ENCODE measurements around the gene CD164.
A peak's percentile ranks its signal among the peaks of the same experiment; 100 is the strongest.
"Not testable (repeated sequence)": the region's sequence is repeated elsewhere in the genome, so short reads cannot be mapped to it uniquely, and the experiment has no call there.

The CD164 gene

DNA sequence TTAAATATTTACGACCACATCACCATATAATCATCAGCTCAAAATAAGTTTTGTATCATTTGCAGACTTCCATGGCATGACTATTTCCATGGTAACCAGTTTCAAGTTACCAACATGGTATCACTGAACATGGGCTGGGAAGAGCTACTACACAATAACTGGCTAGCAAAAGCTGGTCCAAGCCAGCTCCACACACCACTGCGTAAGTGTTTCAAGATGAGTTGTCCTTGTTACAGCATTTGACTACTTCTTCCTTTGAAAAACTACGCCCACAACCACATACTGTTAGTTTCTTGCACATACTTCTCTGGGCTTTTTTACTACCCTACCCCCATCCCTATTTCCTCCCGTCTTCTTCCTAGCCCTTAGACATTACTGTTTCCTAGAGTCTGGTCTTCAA lies 8.5 kb downstream of the CD164 start:
- DNase-seq, result peak; percentile 23

DNA sequence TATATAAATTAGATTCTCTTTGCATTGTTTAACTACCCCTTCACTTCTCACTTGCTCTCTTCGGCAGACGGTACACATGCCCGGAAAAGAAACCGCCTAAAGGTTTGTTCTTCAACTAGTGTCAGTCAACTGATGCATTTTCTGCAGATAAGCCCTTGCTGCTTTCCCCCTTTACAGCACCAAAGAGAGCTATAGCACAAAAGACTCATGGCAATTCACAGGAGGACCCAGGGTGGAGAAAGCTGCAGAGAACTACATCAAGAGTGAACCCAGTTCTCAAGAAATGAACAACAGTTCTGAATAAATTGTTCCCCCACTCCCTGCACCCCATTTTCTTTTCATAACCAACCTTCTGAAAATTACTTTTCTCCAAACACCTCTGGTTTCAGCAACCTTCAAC lies 8.9 kb downstream of the CD164 start:
- DNase-seq, result no peak

DNA sequence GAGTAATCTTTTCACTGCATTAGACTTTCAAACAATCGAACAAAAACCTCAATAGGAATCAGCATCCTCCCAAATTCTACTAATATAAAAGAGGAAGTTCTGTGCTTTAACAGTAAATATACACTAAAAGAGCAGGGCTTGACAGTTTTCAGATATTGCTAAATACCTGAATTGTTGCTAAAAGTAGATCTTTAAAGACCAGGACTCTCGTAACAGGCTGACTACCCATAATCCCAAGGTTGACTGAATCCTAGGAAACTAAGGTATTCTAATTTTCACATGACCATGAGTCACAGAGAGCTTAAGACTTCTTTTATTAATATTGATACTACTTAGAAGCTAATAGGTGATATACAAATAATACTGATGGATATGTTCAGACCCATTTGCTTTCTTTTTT lies 10.1 kb downstream of the CD164 start:
- DNase-seq, result no peak

DNA sequence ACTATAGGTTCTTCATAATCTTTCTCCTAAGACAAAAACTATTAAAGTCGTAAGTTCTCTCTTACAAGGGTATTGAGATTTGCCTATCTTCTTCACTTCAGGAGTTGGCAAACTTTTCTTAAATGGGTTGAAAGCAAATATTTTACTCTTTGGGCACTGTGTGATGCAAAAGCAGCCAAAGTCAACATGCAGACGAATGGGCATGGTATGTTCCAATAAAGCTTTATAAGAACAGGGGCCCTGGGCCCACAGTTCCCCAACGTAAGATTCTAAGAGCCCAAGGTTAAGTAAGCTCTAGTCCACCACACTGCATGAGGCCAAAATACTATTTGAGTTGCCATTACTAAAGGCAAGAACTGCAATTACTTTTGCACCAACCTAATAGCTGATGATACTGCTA lies 11.5 kb downstream of the CD164 start:
- DNase-seq, result no peak

DNA sequence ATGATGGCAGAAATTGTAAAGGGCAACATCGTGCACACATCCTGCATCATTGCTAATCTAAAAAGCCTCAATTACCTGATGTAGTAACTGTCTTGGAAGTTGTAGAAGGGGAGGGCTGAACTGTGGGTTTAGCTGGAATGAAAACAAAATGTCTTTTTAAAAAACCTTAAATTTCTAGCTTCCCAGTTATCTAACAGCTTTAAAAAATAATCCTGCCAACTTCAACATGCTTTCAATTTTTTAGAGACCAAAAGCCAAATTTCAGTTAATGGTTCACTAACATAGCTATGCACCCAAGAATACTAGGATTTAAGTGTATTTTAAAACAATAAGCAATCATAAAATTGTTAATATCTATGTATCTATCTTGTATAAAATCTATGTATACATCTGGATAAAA lies 11.9 kb downstream of the CD164 start:
- no peak for DNase-seq

DNA sequence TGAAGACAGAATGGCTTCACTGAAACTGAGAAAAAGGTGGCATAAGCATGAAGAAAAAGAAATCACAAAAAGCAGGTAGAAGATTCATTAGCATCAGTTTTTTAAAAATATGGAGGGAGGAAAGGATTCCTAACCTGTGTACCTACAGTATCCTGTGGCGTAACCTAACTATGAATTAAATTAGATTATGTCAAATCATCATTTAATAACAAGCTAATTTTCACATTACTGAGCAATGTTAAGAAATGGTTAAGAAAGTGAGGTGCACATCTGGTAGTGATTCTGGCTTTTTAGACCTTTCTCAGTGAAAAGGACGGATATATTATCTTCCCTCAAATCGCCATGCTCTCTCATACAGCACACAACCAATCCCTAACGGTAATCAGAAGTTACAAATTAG lies 12.5 kb downstream of the CD164 start:
- DNase-seq, result no peak

DNA sequence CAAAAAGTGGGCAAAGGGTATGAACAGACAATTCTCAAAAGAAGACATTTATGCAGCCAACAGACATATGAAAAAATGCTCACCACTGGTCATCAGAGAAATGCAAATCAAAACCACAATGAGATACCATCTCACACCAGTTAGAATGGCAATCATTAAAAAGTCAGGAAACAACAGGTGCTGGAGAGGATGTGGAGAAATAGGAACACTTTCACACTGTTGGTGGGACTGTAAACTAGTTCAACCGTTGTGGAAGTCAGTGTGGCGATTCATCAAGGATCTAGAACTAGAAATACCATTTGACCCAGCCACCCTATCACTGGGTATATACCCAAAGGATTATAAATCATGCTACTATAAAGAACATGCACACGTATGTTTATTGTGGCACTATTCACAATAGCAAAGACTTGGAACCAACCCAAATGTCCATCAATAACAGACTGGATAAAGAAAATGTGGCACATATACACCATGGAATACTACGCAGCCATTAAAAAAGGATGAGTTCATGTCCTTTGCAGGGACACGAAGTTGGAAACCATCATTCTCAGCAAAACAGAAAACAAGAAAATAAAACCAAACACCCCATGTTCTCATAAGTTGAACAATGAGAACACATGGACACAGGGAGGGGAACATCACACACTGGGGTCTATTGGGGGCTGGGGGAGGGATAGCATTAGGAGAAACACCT lies 17.7 kb downstream of the CD164 start:
- not testable (repeated sequence) for DNase-seq

DNA sequence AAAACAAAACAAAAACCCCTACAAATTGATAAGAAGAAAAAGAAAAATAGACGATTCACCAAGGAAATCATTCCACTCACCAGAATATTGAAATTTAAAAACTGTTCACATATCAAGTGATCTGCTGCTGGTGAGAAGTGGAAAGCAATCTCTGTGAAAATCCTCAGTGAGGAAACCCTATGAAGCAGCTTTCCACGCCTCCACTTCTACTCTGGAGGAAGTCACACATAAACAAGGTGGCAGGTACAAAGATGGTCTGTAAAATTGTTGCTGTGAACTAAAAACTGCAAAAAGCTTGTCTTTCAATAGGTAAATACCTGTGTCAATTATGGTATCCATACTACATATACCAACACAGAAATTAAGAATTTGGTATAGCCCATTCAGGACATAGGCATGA lies 18.5 kb downstream of the CD164 start:
- DNase-seq, result no peak

DNA sequence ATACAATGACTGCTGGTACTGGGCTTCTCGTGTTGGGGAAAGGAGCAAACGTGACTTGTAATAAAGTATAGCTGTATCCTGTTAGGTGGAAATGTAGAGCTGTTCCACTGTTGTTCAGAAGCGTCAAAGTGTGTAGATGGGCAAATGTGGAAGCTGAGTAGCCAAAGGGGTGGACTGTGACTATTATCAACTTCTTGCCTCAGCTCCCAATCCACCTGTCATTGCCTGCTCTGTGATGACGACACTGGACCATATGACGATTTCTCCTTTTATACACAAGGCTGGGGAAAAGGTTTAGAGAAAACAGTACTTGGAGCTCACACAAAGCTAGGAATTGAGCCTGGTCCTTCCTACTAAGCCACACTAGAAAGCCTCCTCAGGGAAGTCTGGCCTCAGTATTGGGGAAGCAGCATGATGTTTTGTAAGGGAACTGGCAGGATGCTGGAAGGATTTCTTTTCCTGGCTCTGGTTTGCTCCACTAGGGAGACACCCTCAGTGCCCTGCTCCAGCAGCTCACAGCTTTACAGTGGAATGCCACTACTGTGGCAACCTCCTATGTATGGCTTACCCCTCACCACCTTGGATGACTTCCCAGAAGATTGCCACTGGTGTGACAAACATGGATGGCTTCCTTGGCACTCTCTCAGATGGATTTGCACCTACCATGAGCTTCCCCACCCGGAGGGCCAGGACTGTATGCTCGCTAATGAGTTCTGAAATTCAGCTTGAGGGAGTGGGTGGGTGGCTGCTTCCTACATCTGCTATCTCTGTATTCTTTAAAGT lies 20.0 kb downstream of the CD164 start:
- no peak for DNase-seq

DNA sequence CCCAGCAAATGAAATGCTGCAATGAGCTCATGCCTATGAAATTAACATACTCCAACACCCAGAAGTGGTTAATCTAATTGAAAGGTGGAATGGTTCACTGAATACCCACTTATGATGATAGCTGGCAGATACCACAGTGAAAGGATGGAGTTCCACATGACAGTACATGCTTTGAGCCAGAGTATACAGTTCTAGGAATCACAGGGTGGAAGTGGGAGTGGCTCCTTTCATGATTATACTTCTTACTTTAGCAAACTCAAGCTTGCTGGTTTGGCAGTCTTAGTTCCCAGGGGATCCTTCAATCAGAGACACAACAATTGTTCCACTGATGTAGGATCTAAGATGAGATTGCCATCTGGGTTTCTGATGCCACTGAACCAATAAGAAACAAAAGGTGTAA lies 21.5 kb downstream of the CD164 start:
- no peak for DNase-seq

DNA sequence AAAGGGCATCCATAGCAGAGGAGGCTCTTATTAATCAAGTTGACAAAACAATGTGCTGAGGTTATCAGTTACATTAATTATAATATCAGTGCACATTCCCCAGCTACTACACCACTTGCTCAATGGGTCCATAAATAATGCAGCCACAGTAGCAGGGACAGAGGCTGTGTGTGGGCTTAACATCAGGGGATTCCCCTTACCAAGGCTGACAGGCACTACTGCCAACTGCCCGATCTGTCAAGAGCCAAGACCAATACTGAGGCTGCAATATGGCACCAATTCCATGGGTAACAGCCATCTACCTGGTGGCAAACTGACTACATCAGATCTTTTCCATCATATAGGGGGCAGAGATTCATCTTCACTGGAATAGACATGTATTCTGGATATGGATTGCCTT lies 22.0 kb downstream of the CD164 start:
- no peak for DNase-seq

DNA sequence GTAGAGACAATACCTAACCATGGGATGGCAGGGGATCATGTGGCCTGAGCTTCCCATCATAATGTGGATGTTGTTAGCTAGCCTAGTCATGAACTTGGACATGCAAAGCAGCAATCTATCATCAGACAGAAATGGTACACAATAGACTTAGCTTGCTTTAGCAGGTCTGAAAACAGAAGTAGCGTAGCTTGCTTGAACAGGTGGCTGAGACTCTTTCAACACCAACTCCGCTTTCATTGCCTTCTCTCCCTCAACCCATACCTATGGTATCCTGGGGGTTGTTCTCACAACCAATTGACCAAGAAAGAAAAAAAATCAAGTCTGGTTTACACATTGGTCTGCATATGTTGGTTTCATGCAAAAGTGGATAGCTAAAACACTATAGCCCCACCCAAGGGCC lies 23.0 kb downstream of the CD164 start:
- no peak for DNase-seq

DNA sequence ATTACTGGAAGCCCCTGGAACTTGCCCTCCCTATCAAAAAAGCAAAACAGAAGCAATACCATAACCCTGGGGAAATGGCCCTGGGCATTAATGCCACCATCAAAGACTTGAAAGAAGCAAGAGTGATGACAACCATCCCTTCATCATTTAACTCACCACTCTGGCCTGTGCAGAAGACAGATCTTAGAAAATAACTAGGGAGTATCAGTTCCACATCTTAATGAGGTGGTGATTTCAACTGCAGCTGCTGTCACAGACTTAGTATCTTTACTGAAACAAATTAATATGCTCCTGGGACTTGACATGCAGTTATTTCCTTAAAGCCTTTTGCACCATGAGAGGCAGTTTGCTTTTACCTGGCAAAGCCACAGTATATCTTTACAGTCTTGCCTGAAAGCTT lies 24.1 kb downstream of the CD164 start:
- no peak for DNase-seq

DNA sequence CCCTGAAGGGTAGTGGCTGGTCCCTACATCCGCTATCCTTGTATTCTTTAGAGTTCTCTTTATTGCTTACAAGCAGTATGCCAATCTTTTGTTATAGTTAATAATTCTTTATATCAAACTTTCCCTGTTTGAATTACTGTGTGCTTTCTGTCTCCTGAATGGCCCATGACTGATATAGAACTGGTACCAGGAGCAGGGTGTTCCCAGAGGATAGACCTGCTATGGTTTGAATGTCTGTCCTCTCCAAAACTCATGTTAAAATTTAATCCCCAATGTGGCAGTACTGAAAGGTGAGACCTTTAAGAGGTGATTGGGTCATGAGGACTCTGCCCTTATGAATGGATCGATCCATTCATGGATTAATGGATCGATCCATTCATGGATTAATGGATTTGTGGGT lies 26.0 kb downstream of the CD164 start:
- no peak for DNase-seq

DNA sequence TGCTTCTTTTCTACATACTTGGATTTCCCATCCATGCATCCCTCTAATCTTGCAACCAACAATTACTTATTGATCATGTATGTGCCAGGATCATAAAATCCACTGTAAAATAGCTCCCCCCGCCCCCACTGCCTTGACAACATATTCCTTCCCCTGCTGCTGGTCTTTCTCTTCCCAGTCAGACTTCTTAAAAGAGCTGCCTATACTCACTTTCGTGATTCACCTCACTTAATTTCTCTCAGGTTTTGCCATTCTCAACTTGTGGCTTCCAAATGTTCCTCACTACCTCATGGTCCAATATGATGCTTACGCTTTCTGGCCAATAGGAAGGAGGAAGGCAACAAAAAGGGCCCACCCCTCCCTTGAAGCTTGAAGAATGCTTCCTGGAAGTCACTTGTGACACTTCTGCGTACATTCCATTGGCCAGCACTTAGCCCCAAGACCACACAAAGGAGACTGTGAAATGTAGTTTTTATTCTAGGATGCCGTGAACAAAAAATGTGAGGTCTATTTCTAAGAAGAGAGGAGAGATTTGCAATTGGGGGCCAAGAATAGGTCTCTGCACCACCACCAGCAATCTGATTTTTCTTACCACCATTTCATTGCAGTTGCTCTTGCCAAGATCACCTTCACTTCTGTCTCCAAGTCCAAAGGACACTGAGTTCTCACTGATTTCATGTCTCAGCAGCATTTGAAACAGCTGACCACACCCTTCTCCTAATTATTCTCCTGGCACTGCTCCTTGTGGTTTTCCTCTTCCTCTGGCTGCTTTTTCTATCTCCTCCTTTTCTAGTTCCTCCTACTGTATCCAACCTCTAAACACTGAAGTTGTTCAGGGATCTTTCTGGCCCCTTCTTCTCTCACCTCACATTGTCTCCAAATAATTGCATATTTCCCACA lies 30.8 kb downstream of the CD164 start:
- no peak for DNase-seq

DNA sequence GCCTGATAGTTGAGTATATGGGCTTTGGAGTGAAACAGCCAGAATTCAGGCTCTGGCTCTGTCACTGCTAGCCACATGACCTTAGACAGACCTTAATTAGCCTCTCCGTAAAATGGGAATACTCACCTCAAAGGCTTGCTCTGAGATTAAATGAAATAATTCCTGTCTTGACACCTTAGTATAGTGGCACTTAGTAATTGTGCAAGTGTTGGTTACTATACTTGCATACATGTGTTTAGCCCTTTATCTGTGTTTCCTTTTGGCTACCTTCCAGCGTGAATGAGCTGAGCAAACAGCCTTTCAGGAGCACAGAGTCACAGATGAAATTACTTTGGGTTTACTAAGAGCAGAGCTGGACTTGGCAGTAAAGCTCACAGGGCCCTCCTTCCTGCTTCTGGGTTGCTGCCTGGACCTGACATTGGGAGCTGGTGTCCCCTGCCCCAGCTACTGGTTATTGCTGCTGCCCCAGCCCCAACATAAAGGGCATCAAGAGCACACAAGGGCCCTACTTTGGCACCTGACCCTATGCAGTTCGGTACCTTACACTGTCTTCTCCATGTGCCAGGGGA lies 32.8 kb downstream of the CD164 start:
- no peak for DNase-seq

DNA sequence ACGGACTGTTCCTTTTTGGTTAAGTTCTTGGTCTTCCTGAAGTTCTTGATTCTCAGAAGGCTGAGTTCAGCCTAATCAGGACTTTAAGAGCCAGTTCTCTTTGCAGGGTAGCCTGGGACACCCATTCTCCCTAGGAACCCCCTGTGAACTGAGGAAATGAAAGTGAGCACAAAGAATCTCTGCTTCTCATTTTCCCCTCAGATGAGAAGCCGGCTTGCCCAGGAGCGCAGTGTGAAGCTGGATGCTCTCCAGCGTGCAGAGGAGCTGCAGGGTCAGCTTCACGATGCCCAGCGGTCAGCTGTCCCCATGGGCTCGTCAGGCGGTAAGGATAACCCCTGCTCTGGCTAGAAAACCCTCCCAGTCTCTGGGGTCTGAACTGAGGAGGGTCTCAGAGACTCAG lies 34.0 kb downstream of the CD164 start:
- DNase-seq, result no peak

DNA sequence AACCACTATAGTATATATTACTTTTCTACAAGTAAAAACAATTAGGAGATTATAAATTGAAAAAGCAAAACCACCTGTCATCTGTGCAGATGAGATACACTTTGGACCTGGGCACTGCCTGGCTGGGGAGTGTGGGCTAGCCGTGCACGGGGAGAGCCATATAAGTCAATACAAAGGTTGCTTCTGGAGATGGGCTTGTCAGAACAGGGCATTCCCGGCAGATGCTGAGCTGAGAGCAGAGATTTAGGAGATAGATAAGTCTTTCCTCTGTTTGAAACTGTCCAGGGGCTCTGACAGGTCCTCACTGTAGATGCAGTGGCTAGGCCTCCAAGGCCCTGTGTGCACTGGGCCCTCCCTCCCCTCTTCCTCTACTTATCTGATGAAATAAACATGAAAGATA lies 34.5 kb downstream of the CD164 start:
- no peak for DNase-seq

DNA sequence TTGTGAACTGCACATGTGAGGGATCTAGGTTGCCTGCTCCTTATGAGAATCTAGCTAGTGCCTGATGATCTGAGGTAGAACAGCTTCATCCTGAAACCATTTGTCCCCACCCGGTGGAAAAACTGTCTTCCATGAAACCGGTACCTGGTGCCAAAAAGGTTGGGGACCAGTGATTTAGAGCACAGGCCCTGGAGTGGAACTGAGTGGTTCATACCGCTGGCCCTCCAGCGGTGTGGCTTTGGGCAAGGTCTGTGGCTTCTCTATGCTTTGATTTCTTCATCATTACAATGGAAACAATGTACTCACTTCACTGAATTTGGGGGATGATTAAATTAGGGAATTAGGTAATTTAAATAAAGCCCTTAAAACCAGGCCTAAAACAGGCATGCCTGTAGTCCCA lies 36.3 kb downstream of the CD164 start:
- DNase-seq, result no peak

DNA sequence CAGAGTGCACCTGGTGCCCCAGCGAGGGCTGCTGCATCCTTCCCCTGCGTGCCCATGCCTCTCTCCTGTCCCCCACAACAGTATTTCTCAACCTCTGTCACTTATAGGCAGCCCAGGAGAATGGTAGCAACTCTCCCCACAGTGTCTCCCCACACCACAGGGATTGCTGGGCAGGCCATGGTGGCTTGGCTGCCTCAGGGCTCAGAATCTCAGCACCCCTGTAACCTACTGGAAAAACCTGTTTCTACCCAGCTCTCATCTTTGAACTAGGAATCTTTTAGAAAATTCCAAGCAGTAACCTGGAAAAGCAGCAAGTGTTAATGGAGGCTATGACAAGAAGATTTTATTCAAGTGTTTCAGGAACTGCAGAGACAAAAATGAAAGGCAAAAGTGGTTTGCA lies 38.0 kb downstream of the CD164 start:
- no peak for DNase-seq

DNA sequence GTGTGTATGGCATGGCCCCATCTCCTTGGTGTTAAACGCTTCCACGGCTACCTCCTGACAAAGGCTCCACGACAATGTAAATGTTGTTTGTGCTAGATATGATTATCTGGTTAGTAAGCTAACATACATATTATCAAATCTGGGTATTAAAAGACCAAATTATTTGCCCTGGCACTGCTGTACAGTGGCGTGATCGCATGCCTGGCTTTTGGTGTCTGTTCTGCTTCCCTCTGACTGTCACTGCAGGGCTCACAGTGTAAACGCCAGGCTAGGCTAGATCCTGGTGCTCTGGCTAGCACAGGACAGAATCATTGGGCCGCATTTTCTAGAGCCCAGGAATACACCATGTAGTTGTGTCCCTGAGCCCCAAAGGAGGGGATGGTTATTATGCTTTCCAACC lies 38.7 kb downstream of the CD164 start:
- DNase-seq, result no peak

DNA sequence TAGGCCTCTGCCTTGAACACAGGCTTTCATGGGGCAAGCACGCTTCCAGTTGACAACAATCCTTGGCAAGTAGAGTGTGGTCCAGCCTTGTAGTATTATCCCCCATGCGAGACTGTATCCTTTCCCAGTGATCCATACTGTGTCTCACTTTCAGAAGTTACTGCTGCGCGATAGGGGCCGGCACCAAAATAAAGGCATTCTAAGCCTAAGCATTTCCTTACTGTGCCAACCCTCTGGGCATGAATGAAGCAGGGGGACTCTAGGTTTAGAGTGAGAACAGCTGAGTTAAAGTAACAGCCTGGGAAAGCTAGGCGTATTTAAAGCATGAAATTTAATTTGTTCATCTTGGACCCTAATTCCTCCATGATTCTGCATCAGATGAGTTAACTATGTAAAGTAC lies 39.4 kb downstream of the CD164 start:
- no peak for DNase-seq

DNA sequence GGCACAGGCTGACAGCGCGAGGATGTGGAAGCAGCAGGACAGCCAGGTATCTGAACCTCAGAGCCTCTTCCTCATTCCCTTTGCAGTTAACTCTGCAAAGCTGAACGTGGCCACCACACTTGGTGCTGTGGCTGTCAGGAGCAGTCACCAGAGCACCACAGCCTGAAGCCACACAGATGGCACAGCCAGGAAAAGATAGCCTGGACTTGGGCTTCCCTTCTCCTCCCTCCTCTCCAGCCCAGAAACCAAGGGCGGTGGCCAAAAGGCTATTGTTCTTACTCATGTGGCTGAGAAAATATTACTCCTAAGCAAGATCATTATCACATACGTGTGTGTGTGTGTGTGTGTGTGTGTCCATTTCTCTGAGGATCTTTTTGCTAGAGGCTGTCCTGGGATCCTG lies 39.8 kb downstream of the CD164 start:
- DNase-seq, result no peak

DNA sequence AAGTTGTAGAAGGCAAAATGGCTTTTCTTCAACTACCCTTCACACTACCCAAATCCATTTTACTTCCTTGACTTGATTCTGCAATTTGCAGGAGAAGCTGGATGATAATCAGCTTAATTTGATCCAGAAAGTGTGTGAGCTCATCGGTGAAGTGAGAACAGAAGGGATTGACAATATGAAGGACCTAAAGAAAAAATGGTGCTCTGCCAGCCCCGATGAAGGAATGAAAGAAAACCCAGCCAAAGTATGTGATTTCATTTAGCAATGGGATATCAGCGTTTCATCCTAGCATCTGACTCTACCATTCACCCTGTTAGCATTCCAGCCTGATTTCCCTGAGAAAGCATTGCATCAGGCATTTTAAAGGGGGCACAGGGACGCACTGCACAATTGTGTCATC lies 41.5 kb downstream of the CD164 start:
- no peak for DNase-seq

Data from CD4-positive, alpha-beta T cell treated with Interleukin-21 for 1 hour (primary cell).